Measurements from ENCODE around the gene FGF8. TPM values are rescaled to one million over a fixed set of nuclear protein-coding genes. Genes with fewer than 3 reads are reported as not detected.

FGF8 gene
- total RNA-seq, 1 experiment from 2014 or later: not detected

DNA sequence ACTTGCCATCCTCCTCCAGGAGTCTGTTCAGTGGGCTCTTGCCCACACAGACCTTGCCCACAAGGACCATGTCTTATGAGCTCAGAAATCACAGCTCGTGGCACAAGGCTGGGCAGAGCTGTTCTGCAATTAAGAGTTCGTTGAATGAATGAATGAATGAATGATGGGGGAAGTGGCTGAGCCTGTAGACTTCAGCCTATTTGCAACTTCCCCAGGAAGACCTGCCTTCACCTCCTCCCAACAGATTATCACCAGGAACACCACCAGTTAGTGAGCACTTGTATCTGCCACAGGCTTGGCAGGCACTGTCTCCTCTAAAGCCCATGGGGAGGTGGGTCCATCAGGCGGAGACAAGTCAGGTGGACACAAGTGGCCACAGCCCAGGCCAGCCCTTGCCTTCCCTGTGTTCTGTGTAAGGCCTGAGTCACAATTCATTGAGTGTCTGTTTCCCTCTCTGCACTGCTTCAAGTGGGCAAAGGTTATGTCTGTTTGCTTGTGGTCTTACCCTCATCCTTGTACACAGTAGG is 1.8 kb upstream of the FGF8 start:
- no peak overlapping the region for H3K4me3 ChIP-seq (ENCODE audit: low read length)
- H3K36me3 ChIP-seq (ENCODE audit: low read depth, low read length): no peaks in the 10 kb centered on the region; the same call in 1 of the 2 replicates
- no peak overlapping the region for H2AFZ ChIP-seq (ENCODE audit: low read length)
- H3K27ac ChIP-seq (ENCODE audit: low read length): no peak overlapping the region
- ChIA-PET POLR2A (ENCODE audit: unreplicated experiment) (no interaction called here), CTCF (no interaction called here)
- no peak for TF ChIP-seq EZH2phosphoT487 (IDR thresholded peaks at IDR 0.05; ENCODE audit: borderline replicate concordance, low read length)
- TF ChIP-seq EZH2 (IDR thresholded peaks at IDR 0.05; ENCODE audit: low read length, unreplicated experiment): no peak
- TF ChIP-seq, protein P1, sequence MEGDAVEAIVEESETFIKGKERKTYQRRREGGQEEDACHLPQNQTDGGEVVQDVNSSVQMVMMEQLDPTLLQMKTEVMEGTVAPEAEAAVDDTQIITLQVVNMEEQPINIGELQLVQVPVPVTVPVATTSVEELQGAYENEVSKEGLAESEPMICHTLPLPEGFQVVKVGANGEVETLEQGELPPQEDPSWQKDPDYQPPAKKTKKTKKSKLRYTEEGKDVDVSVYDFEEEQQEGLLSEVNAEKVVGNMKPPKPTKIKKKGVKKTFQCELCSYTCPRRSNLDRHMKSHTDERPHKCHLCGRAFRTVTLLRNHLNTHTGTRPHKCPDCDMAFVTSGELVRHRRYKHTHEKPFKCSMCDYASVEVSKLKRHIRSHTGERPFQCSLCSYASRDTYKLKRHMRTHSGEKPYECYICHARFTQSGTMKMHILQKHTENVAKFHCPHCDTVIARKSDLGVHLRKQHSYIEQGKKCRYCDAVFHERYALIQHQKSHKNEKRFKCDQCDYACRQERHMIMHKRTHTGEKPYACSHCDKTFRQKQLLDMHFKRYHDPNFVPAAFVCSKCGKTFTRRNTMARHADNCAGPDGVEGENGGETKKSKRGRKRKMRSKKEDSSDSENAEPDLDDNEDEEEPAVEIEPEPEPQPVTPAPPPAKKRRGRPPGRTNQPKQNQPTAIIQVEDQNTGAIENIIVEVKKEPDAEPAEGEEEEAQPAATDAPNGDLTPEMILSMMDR (conservative IDR thresholded peaks at IDR 0.05; ENCODE audit: low read depth, low read length): no peak
- intact Hi-C loops (cut with micrococcal nuclease): no loop called here
- peaks cover 20% of the 10 kb centered on the region for H3K4me1 ChIP-seq (ENCODE audit: insufficient read depth, low read length)
- H3K9me3 ChIP-seq (ENCODE audit: low read length): no peaks in the 10 kb centered on the region
- no peak overlapping the region for H3K9ac ChIP-seq (ENCODE audit: low read length)
- ATAC-seq (peak; percentile 17; the same call in 1 of the 2 replicates), DNase-seq (peak; percentile 8)
- H3K27me3 ChIP-seq (ENCODE audit: low read length): peaks cover 9% of the 10 kb centered on the region; the same call in 1 of the 2 replicates
- H3K9me2 ChIP-seq (replicated peaks; ENCODE audit: low read length): no peaks in the 10 kb centered on the region
- H4K20me1 ChIP-seq (ENCODE audit: low read length): no peaks in the 10 kb centered on the region
- H3K79me2 ChIP-seq (ENCODE audit: low read length): peaks cover 13% of the 10 kb centered on the region
- H3F3A ChIP-seq (ENCODE audit: low read length, unreplicated experiment): no peaks in the 10 kb centered on the region
- no TSS peak for BruUV-seq (replicated peaks)
- no peak overlapping the region for H3K4me2 ChIP-seq (ENCODE audit: low read length)

GRCh38 chr10:101776161-101776817 is 375 bp upstream of the FGF8 start:
- BruUV-seq (replicated peaks): no TSS peak
- Histone ChIP-seq H3K27me3 (ENCODE audit: low read length) (peaks cover 9% of the 10 kb centered on the region; the same call in 1 of the 2 replicates), H3K4me1 (ENCODE audit: insufficient read depth, low read length) (peaks cover 11% of the 10 kb centered on the region; the same call in 1 of the 2 replicates), H3K9me3 (ENCODE audit: low read length) (no peaks in the 10 kb centered on the region), H3K9ac (ENCODE audit: low read length) (no peak overlapping the region), H2AFZ (ENCODE audit: low read length) (no peak overlapping the region), H3K79me2 (ENCODE audit: low read length) (no peaks in the 10 kb centered on the region), H3K4me2 (ENCODE audit: low read length) (no peak overlapping the region), H3F3A (ENCODE audit: low read length, unreplicated experiment) (no peaks in the 10 kb centered on the region), H3K4me3 (ENCODE audit: low read length) (no peak overlapping the region), H3K27ac (ENCODE audit: low read length) (no peak overlapping the region), H4K20me1 (ENCODE audit: low read length) (no peaks in the 10 kb centered on the region), H3K36me3 (ENCODE audit: low read depth, low read length) (no peaks in the 10 kb centered on the region; the same call in 1 of the 2 replicates), H3K9me2 (replicated peaks; ENCODE audit: low read length) (no peaks in the 10 kb centered on the region)
- no peak for DNase-seq
- no peak for ATAC-seq
- CTCF ChIA-PET: no interaction called here
- intact Hi-C loops (cut with micrococcal nuclease): no loop called here
- POLR2A ChIA-PET (ENCODE audit: unreplicated experiment): interaction anchor here (0.6 kb wide), 1 partner anchor 343 kb away, joined by 4 read pairs; no protein-coding TSS in a partner anchor
- no peak for TF ChIP-seq EZH2phosphoT487 (IDR thresholded peaks at IDR 0.05; ENCODE audit: borderline replicate concordance, low read length)
- TF ChIP-seq EZH2 (IDR thresholded peaks at IDR 0.05; ENCODE audit: low read length, unreplicated experiment): no peak
- TF ChIP-seq, protein P1 (conservative IDR thresholded peaks at IDR 0.05; ENCODE audit: low read depth, low read length): no peak
